GM18873 (cell line): Measurements from ENCODE around the gene B3GALT5.
"Not testable (repeated sequence)": the region's sequence is repeated elsewhere in the genome, so short reads cannot be mapped to it uniquely, and the experiment has no call there.

Experiments
- ATAC-seq: cut with Tn5 transposase; IDR thresholded peaks from one replicate; pipeline ENCODE4 v1.9.1; 2021; ENCODE audit warnings: mild to moderate bottlenecking, moderate library complexity, moderate number of reproducible peaks; ENCODE audit not compliant: unreplicated experiment, low FRiP score

The B3GALT5 gene

GRCh38 chr21:39686646-39687468, 74.1 kb downstream of the B3GALT5 start:
- no peak for ATAC-seq

- no peak for ATAC-seq
These were observed 75.3 kb downstream of the B3GALT5 start for GRCh38 chr21:39688010-39688409.

GRCh38 chr21:39689860-39690259, 77.1 kb downstream of the B3GALT5 start:
- ATAC-seq, result not testable (repeated sequence)

- ATAC-seq, result no peak
These were observed 77.7 kb downstream of the B3GALT5 start for GRCh38 chr21:39690454-39690853.

GRCh38 chr21:39694750-39695149, 82.0 kb downstream of the B3GALT5 start:
- ATAC-seq, result no peak

- ATAC-seq, result no peak
These were observed 83.5 kb downstream of the B3GALT5 start for GRCh38 chr21:39696196-39696595.

GRCh38 chr21:39696618-39697017, 83.9 kb downstream of the B3GALT5 start:
- no peak for ATAC-seq

- no peak for ATAC-seq
These were observed 87.6 kb downstream of the B3GALT5 start for GRCh38 chr21:39700318-39700717.

- ATAC-seq, result no peak
These were observed 90.8 kb downstream of the B3GALT5 start for GRCh38 chr21:39703578-39703977.

- ATAC-seq, result no peak
These were observed 93.1 kb downstream of the B3GALT5 start for GRCh38 chr21:39705849-39706248.

GRCh38 chr21:39707316-39707715, 94.6 kb downstream of the B3GALT5 start:
- no peak for ATAC-seq

- ATAC-seq, result no peak
These were observed 98.1 kb downstream of the B3GALT5 start for GRCh38 chr21:39710866-39711265.

- ATAC-seq, result no peak
These were observed 99.5 kb downstream of the B3GALT5 start for GRCh38 chr21:39712273-39712672.

- no peak for ATAC-seq
These were observed 100.2 kb downstream of the B3GALT5 start for GRCh38 chr21:39712976-39713375.

GRCh38 chr21:39713905-39714304, 101.2 kb downstream of the B3GALT5 start:
- no peak for ATAC-seq

GRCh38 chr21:39714331-39714730, 101.6 kb downstream of the B3GALT5 start:
- ATAC-seq, result no peak

GRCh38 chr21:39715804-39716397, 103.2 kb downstream of the B3GALT5 start:
- no peak for ATAC-seq

GRCh38 chr21:39720126-39720778, 107.5 kb downstream of the B3GALT5 start:
- ATAC-seq, result no peak

- ATAC-seq, result no peak
These were observed 109.1 kb downstream of the B3GALT5 start for GRCh38 chr21:39721885-39722284.
